Mucosa of descending colon (tissue), 3 donors: ENCODE measurements around the gene DNTT. TPM values are rescaled to one million over a fixed set of nuclear protein-coding genes. Genes with fewer than 3 reads are reported as not detected.

Experiments
- ATAC-seq: fragments of 200-7000 bp; cut with Tn5 transposase; one replicate; pipeline ENCODE4 v1.9.1; 2020; ENCODE audit warnings: mild to moderate bottlenecking, moderate library complexity
- DNase-seq, 3 donors: peaks; one replicate each; pipeline ENCODE4 v3.0.0-alpha.2; 2020
- H3K36me3 ChIP-seq: fragments of 200-600 bp; one replicate; pipeline ENCODE4 v1.8.0; 2021; ENCODE audit warnings: low read depth, mild to moderate bottlenecking
- H3K4me1 ChIP-seq: fragments of 200-600 bp; one replicate; pipeline ENCODE4 v1.8.0; 2021; ENCODE audit warnings: low read depth, mild to moderate bottlenecking
- H3K4me3 ChIP-seq: fragments of 200-600 bp; one replicate; pipeline ENCODE4 v1.8.0; 2021; ENCODE audit warnings: mild to moderate bottlenecking
- H3K9me3 ChIP-seq: fragments of 200-600 bp; one replicate; pipeline ENCODE4 v1.8.0; 2021; ENCODE audit warnings: mild to moderate bottlenecking
- CTCF ChIP-seq: fragments of 200-600 bp; IDR thresholded peaks from one replicate; pipeline ENCODE4 v1.8.0; 2022; ENCODE audit warnings: antibody characterized with exemption, mild to moderate bottlenecking
- intact Hi-C, 2 donors: fragments of 100-400 bp; cut with DNase I in 1 of 2; cut with micrococcal nuclease in 1 of 2; formaldehyde crosslinking; loops; one replicate each; pipeline versions ENCODE4 v1.11.0 to v1.11.1; 2022; cut with DNase I, micrococcal nuclease
- total RNA-seq, 3 donors: library from RNA; stranded (reverse); fragmentation: NEBNext Ultra II Directional in 2 of 3; extraction: Animal tissue kit (Norgen Biotek cat#: 25700) in 2 of 3; gene quantifications; one replicate each; pipeline versions ENCODE4 v1.2.1 to v1.2.4, GENCODE V29; 2021 to 2023
- donor health status: DM: no; HTN: no; CAD: no; lungs with moderate emphysema.
- donor health status: DM: no; HTN: no; CAD: no.
- donor health status: DM: no; HTN: yes; CAD: no.

Gene DNTT
- total RNA-seq, 3 donors from 2014 or later = not detected

GRCh38 chr10:96357038-96357620 lies 52.9 kb downstream of the DNTT start:
- DNase-seq (no peak), ATAC-seq (no peak)
- no peaks in the 10 kb centered on the region for H3K9me3 ChIP-seq
- intact Hi-C loops = no loop called here
- no peaks in the 10 kb centered on the region for H3K36me3 ChIP-seq
- TF ChIP-seq CTCF = no peak
- H3K4me3 ChIP-seq = no peak overlapping the region
- H3K4me1 ChIP-seq = peaks cover 4% of the 10 kb centered on the region

- intact Hi-C loops = no loop called here
- Histone ChIP-seq H3K36me3 (no peaks in the 10 kb centered on the region), H3K9me3 (no peaks in the 10 kb centered on the region), H3K4me1 (no peaks in the 10 kb centered on the region), H3K4me3 (no peak within 1 kb of the TSS)
- no peak for DNase-seq
- no peak for ATAC-seq
- TF ChIP-seq CTCF = no peak
These were observed 54.8 kb downstream of the DNTT start, which contains the start of gene OPALIN for GRCh38 chr10:96358851-96359540. OPALIN (minus strand) TSS chr10:96359002; CDS start chr10:96358896, 106 bp downstream.

- no peak for TF ChIP-seq CTCF
- H3K4me1 ChIP-seq = no peaks in the 10 kb centered on the region
- ATAC-seq = no peak
- no peaks in the 10 kb centered on the region for H3K9me3 ChIP-seq
- DNase-seq = no peak
- no peaks in the 10 kb centered on the region for H3K36me3 ChIP-seq
- intact Hi-C loops = no loop called here
- H3K4me3 ChIP-seq = no peak overlapping the region
These were observed 55.4 kb downstream of the DNTT start for GRCh38 chr10:96359616-96360015.

- ATAC-seq (no peak), DNase-seq (no peak)
- H3K4me3 ChIP-seq = no peak overlapping the region
- H3K9me3 ChIP-seq = no peaks in the 10 kb centered on the region
- H3K36me3 ChIP-seq = no peaks in the 10 kb centered on the region
- intact Hi-C loops = no loop called here
- no peaks in the 10 kb centered on the region for H3K4me1 ChIP-seq
- TF ChIP-seq CTCF = no peak
These were observed 56.1 kb downstream of the DNTT start for GRCh38 chr10:96360331-96360730.

- TF ChIP-seq CTCF = no peak
- H3K9me3 ChIP-seq = no peaks in the 10 kb centered on the region
- intact Hi-C loops = no loop called here
- H3K36me3 ChIP-seq = no peaks in the 10 kb centered on the region
- ATAC-seq (no peak), DNase-seq (no peak)
- no peak overlapping the region for H3K4me3 ChIP-seq
- H3K4me1 ChIP-seq = no peaks in the 10 kb centered on the region
These were observed 56.5 kb downstream of the DNTT start for GRCh38 chr10:96360766-96361165.
